GM12878 (cell line): ENCODE results near the gene PRPF6. TPM values are rescaled to one million over a fixed set of nuclear protein-coding genes. Genes with fewer than 3 reads are reported as not detected.

Experiments
- ATAC-seq: fragments of 200-7000 bp; cut with Tn5 transposase; 3 replicates; pipeline ENCODE4 v1.9.1; 2020; ENCODE audit warnings: mild to moderate bottlenecking, moderate library complexity
- BruUV-seq: library from RNA; stranded (reverse); fragments of 400-500 nt; replicated peaks from 2 replicates; lab custom pipeline; 2021; lab: Mats Ljungman, UMichigan
- CTCF ChIA-PET: fragments of 300-600 bp; sonication (Branson Sonifier 250); formaldehyde crosslinking; extraction: SDS; loops from one replicate; lab custom pipeline; 2021; ENCODE audit warnings: inconsistent platforms; lab: Yijun Ruan, JAX
- POLR2A ChIA-PET: fragments of 350-600 bp; formaldehyde crosslinking; extraction: SDS; loops from one replicate; lab custom pipeline; 2021; ENCODE audit warnings: inconsistent platforms; lab: Charles Lee
- RAD21 ChIA-PET: fragments of 300-600 bp; sonication (Branson Sonifier 250); formaldehyde crosslinking; loops from one replicate; lab custom pipeline; 2023; ENCODE audit warnings: antibody characterized with exemption; ENCODE audit not compliant: unreplicated experiment; lab: Charles Lee
- SMC1A ChIA-PET: fragments of 300-600 bp; sonication (Branson Sonifier 250); formaldehyde crosslinking; loops from one replicate; lab custom pipeline; 2023; ENCODE audit not compliant: unreplicated experiment, uncharacterized antibody; lab: Charles Lee
- DNase-seq: peaks from one replicate; pipeline ENCODE4 v3.0.0-alpha.2; 2011; ENCODE audit warnings: low read depth, low spot score
- FAIRE-seq: peaks from 3 replicates; lab custom pipeline; 2011; peaks lifted over from hg19 to GRCh38; lab: Jason Lieb, UNC
- H2AFZ ChIP-seq: 2 replicates; pipeline ENCODE4 v1.6.0; 2011; ENCODE audit warnings: low read depth, low read length, control low read depth; ENCODE audit not compliant: control insufficient read depth
- H3K27ac ChIP-seq: 2 replicates; pipeline ENCODE4 v1.5.1; 2011; ENCODE audit warnings: control low read depth; ENCODE audit not compliant: control insufficient read depth, insufficient read depth
- H3K27me3 ChIP-seq, 2 experiments: replicated peaks in 1 of 2; 2 replicates each; pipeline versions ENCODE4 v1.6.0 to v1.6.1; 2011; ENCODE audit warnings: low read length in 1 of 2; ENCODE audit not compliant: control insufficient read depth in 2 of 2, insufficient read depth in 2 of 2
- H3K36me3 ChIP-seq, 2 experiments: 2 replicates each; pipeline ENCODE4 v1.5.1; 2011; ENCODE audit warnings: low read length in 1 of 2; ENCODE audit not compliant: control insufficient read depth in 2 of 2, insufficient read depth in 2 of 2
- H3K4me1 ChIP-seq: 2 replicates; pipeline ENCODE4 v1.6.1; 2011; ENCODE audit warnings: mild to moderate bottlenecking, low read length, moderate library complexity, mixed read lengths; ENCODE audit not compliant: control insufficient read depth, insufficient read depth
- H3K4me2 ChIP-seq: 2 replicates; pipeline ENCODE4 v1.6.0; 2011; ENCODE audit warnings: control low read depth; ENCODE audit not compliant: control insufficient read depth, insufficient read depth
- H3K4me3 ChIP-seq: fragments of 200-600 bp; sonication (generic); 2 replicates; pipeline ENCODE4 v1.5.1; 2016
- H3K79me2 ChIP-seq: 2 replicates; pipeline ENCODE4 v1.6.0; 2011; ENCODE audit warnings: low read length; ENCODE audit not compliant: control insufficient read depth, insufficient read depth
- H3K9ac ChIP-seq: 2 replicates; pipeline ENCODE4 v1.8.0; 2011; ENCODE audit warnings: low read length, control low read depth, mixed read lengths; ENCODE audit not compliant: control insufficient read depth, insufficient read depth
- H3K9me3 ChIP-seq: replicated peaks from 3 replicates; pipeline ENCODE4 v1.5.1; 2011; ENCODE audit warnings: mild to moderate bottlenecking, low read length; ENCODE audit not compliant: control insufficient read depth, insufficient read depth
- H4K20me1 ChIP-seq: 2 replicates; pipeline ENCODE4 v1.6.0; 2011; ENCODE audit not compliant: control insufficient read depth, insufficient read depth
- BRCA1 ChIP-seq: IDR thresholded peaks from 2 replicates; pipeline ENCODE4 v1.6.1; 2011; ENCODE audit warnings: low read depth, low read length, improper control_type of control experiment
- CEBPZ ChIP-seq: fragments of 150-350 bp; IDR thresholded peaks from 2 replicates; pipeline ENCODE4 v1.6.1; 2016; ENCODE audit warnings: low read depth, low read length
- CREB1 ChIP-seq: IDR thresholded peaks from 2 replicates; pipeline ENCODE4 v1.6.1; 2012; ENCODE audit warnings: low read depth, mild to moderate bottlenecking, inconsistent platforms
- EED ChIP-seq: sonication (generic); IDR thresholded peaks from 2 replicates; pipeline ENCODE4 v1.6.1; 2016; ENCODE audit warnings: antibody characterized with exemption, low read depth
- GATAD2B ChIP-seq: fragments of 450-650 bp; conservative IDR thresholded peaks from 2 replicates; pipeline ENCODE4 v1.6.1; 2017; ENCODE audit warnings: low read depth, mild to moderate bottlenecking, moderate library complexity
- MEF2A ChIP-seq: IDR thresholded peaks from 2 replicates; pipeline ENCODE4 v1.6.1; 2011; ENCODE audit warnings: low read depth, mild to moderate bottlenecking, low read length, moderate library complexity; ENCODE audit not compliant: insufficient read depth
- MEF2B ChIP-seq: fragments of 450-650 bp; IDR thresholded peaks from 2 replicates; pipeline ENCODE4 v1.6.1; 2018; ENCODE audit warnings: mild to moderate bottlenecking, moderate library complexity; ENCODE audit not compliant: partially characterized antibody, poor library complexity, severe bottlenecking
- NFIC ChIP-seq: IDR thresholded peaks from 2 replicates; pipeline ENCODE4 v1.6.1; 2012; ENCODE audit warnings: low read depth, mild to moderate bottlenecking, inconsistent platforms, low read length, moderate library complexity
- NRF1 ChIP-seq: conservative IDR thresholded peaks from 2 replicates; pipeline ENCODE4 v1.6.1; 2011; ENCODE audit warnings: mild to moderate bottlenecking, low read depth, low read length, improper control_type of control experiment
- PRDM15 ChIP-seq: fragments of 450-650 bp; formaldehyde crosslinking; IDR thresholded peaks from 2 replicates; pipeline ENCODE4 v1.4.0; 2020; ENCODE audit warnings: mild to moderate bottlenecking, moderate library complexity
- RB1 ChIP-seq: fragments of 450-650 bp; formaldehyde crosslinking; IDR thresholded peaks from 2 replicates; pipeline ENCODE4 v1.6.1; 2017; ENCODE audit warnings: mild to moderate bottlenecking, borderline replicate concordance
- RUNX3 ChIP-seq: IDR thresholded peaks from 2 replicates; pipeline ENCODE4 v1.6.1; 2012; ENCODE audit warnings: low read length, inconsistent platforms
- SMAD1 ChIP-seq: fragments of 450-650 bp; IDR thresholded peaks from 2 replicates; pipeline ENCODE4 v1.6.1; 2018; ENCODE audit warnings: mild to moderate bottlenecking, low read depth; ENCODE audit not compliant: partially characterized antibody
- USF1 ChIP-seq: IDR thresholded peaks from 2 replicates; pipeline ENCODE4 v1.6.1; 2011; ENCODE audit warnings: borderline replicate concordance, low read depth, mild to moderate bottlenecking, moderate library complexity, mixed read lengths, low read length; ENCODE audit not compliant: insufficient read depth; ENCODE audit errors: extremely low read length
- WRNIP1 ChIP-seq: IDR thresholded peaks from 2 replicates; pipeline ENCODE4 v1.6.1; 2011; ENCODE audit warnings: low read depth, low read length, improper control_type of control experiment, borderline replicate concordance
- ZNF384 ChIP-seq: IDR thresholded peaks from 2 replicates; pipeline ENCODE4 v1.6.1; 2012; ENCODE audit warnings: low read depth, mild to moderate bottlenecking, low read length, improper control_type of control experiment, borderline replicate concordance
- WGBS: methylation state at CpG from one replicate; pipeline ENCODE4 v1.1.6; 2016; ENCODE audit warnings: low lambda C conversion rate; ENCODE audit not compliant: insufficient replicate concordance, insufficient coverage; ENCODE audit errors: missing lambda C conversion rate; 5-methylcytosine and 5-hydroxymethylcytosine counted together
- in situ Hi-C: fragments of 300-500 bp; cut with MboI; formaldehyde crosslinking; loops from 9 replicates; pipeline ENCODE4 v1.14.3; 2018; ENCODE audit warnings: mixed read lengths
- intact Hi-C: fragments of 100-400 bp; cut with micrococcal nuclease; formaldehyde crosslinking; loops from one replicate; pipeline ENCODE4 v1.14.2; 2022; ENCODE audit not compliant: unreplicated experiment
- polyA plus RNA-seq, 11 experiments: library from polyadenylated mRNA; depleted of rRNA in 4 of 11; unstranded in 6 of 11; stranded (reverse) in 5 of 11; fragments of >200 nt; fragmentation: Nextera tagmentation in 4 of 11; fragmentation: Illumina TruSeq in 1 of 11; extraction: Ambion mirVana in 4 of 11; extraction: Trizol in 1 of 11; gene quantifications; 1 replicate in 1 of 11; 2 replicates in 10 of 11; pipeline versions ENCODE4 v1.2.1 to v1.2.3, GENCODE V29; 2011 to 2016; ENCODE audit warnings: inconsistent platforms in 2 of 11, missing spikeins in 2 of 11, low read depth in 1 of 11
- total RNA-seq, 4 experiments: library from RNA; depleted of rRNA in 3 of 4; stranded (reverse); fragments of >200 nt in 3 of 4; fragmentation: Illumina TruSeq in 1 of 4; extraction: Trizol in 1 of 4; gene quantifications; 2 replicates each; pipeline versions ENCODE4 v1.2.1 to v1.2.3, GENCODE V29; 2013 to 2021

PRPF6 gene
- total and polyA plus RNA-seq, 10 of the 15 experiments (the other 5 are each of a cell fraction or from before 2014, with no cell fraction given), result 5.0 to 102 (median 71.3) TPM

GRCh38 chr20:64058536-64058935, 77.6 kb downstream of the PRPF6 start:
- Histone ChIP-seq H3K4me1 (peaks cover 53% of the 10 kb centered on the region), H3K9ac (peak overlapping the region; percentile 61; the same call in 1 of the 2 replicates), H3K9me3 (no peaks in the 10 kb centered on the region), H3K4me3 (peak overlapping the region; percentile 25), H3K36me3 (no peaks in the 10 kb centered on the region), H3K27ac (no peak overlapping the region), H3K27me3 (no peaks in the 10 kb centered on the region), H4K20me1 (no peaks in the 10 kb centered on the region), H2AFZ (0 out of 2 replicates have a peak overlapping the region, but pooled peaks have one; percentile 2), H3K79me2 (no peaks in the 10 kb centered on the region; the same call in none of the 2 replicates), H3K4me2 (peak overlapping the region; percentile 90)
- no peak for FAIRE-seq
- ChIA-PET POLR2A (interaction anchor here (0.6 to 0.7 kb wide), 2 partner anchors 351 to 374 kb away, joined by 3 read pairs; no protein-coding TSS in a partner anchor), CTCF (interaction anchor here (1.2 to 9.2 kb wide), 5 partner anchors 11 to 272 kb away, joined by 3 to 108 read pairs (median 8); partner anchors contain the start of genes OPRL1, PRPF6 and RGS19), SMC1A (interaction anchor here (0.9 to 2.6 kb wide), 2 partner anchors 19 to 55 kb away, joined by 3 to 21 read pairs; no protein-coding TSS in a partner anchor), RAD21 (interaction anchor here (0.7 to 2.5 kb wide), 3 partner anchors 28 to 521 kb away, joined by 5 to 13 read pairs (median 11); partner anchors contain the start of genes PRPF6 and PTK6)
- no peak for DNase-seq
- BruUV-seq, result no TSS peak
- peak; percentile 18 for ATAC-seq
- 23% methylated on average over 12 of the region's 12 CpGs for WGBS
- in situ Hi-C loops (no loop called here), intact Hi-C loops (loop anchor here (5.0 to 10.0 kb wide), 3 partner anchors 76 to 194 kb away; partner anchors contain the start of genes ABHD16B, PRPF6, TPD52L2 and UCKL1)
- TF ChIP-seq ZNF384 (no peak), NFIC (no peak), MEF2A (no peak), RB1 (no peak), GATAD2B (no peak), BRCA1 (no peak), NRF1 (no peak), WRNIP1 (no peak), EED (no peak), MEF2B (no peak), SMAD1 (no peak), CEBPZ (no peak), PRDM15 (CRISPR knock-in tag) (no peak), RUNX3 (no peak), CREB1 (no peak), USF1 (no peak)
